GM08714 (cell line): ENCODE data around the gene MYOM3.

ENCODE experiments used
- H3K4me3 ChIP-seq: fragments of 200-500 bp; sonication (Bioruptor generic); 2 replicates; pipeline ENCODE4 v1.5.1; 2014; ENCODE audit warnings: mild to moderate bottlenecking, low read length, inconsistent platforms
- ZNF274 ChIP-seq: IDR thresholded peaks from 2 replicates; pipeline ENCODE4 v1.6.1; 2012; ENCODE audit warnings: mild to moderate bottlenecking, low read depth, low read length

MYOM3 gene

GRCh38 chr1:24089027-24089742 lies 22.8 kb downstream of the MYOM3 start:
- no peak for TF ChIP-seq ZNF274
- no peak overlapping the region for H3K4me3 ChIP-seq

DNA sequence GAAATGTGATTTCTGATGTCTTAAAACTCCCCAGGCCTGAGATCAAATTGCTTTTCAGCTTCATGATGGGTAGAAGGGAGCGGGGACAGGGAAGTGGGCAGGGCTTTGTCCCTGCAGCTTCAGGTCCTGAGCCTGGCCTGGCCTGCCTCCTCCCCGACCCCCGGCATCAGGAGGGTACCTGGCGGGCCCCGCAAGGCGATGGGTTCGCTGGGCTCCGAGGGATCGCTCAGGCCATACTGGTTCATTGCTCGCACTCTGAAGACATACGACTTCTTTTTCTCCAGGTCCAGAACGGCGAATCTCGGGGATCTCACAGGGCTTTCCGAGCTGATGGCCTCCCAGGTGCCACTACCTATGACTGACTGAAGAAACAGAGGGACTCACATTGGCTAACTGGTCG lies 25.5 kb downstream of the MYOM3 start:
- H3K4me3 ChIP-seq, result no peak overlapping the region
- TF ChIP-seq ZNF274, result no peak

- H3K4me3 ChIP-seq, result no peak overlapping the region
- TF ChIP-seq ZNF274, result no peak
Observed at GRCh38 chr1:24085546-24085945, 26.4 kb downstream of the MYOM3 start.

- TF ChIP-seq ZNF274, result no peak
- H3K4me3 ChIP-seq, result no peak overlapping the region
Observed at GRCh38 chr1:24085007-24085406, 26.9 kb downstream of the MYOM3 start.

DNA sequence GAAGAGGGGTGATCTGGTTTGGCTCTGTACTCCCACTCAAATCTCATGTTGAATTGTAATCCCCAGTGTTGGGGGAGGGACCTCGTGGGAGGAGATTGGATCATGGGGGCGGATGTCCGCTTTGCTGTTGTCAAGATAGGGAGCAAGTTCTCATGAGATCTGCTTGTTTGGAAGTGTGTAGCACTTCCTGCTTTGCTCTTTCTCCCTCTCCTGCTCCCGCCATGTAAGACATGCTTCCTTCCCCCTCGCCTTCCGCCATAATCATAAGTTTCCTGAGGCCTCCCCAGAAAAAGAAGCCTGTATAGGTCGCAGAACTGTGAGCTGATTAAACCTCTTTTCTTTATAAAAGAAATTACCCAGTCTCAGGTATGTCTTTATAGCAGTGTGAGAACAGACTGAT lies 27.9 kb downstream of the MYOM3 start:
- no peak overlapping the region for H3K4me3 ChIP-seq
- TF ChIP-seq ZNF274, result no peak

- no peak overlapping the region for H3K4me3 ChIP-seq
- no peak for TF ChIP-seq ZNF274
Observed at GRCh38 chr1:24082372-24082771, 29.6 kb downstream of the MYOM3 start.

GRCh38 chr1:24081190-24081589 lies 30.7 kb downstream of the MYOM3 start:
- H3K4me3 ChIP-seq, result no peak overlapping the region
- no peak for TF ChIP-seq ZNF274

DNA sequence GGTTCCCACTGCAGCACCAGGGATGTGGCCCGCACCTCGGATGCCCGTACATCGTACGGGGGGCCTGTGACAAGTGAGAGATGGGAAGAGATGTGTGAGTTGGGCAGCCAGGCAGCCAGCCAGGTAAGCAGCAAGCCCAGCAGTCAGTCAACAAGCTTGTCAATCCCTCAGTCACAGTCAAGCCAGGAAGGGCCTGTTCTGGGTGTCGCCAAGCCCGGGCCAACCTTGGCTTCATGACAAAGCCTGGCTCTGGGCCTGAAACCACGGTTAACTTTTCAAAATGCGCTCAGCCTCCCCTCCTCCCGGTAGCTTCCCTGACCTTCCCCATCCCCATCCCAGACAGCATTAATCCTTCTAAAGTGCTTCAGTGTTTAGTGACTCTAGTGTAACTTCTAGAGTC lies 31.8 kb downstream of the MYOM3 start:
- no peak overlapping the region for H3K4me3 ChIP-seq
- TF ChIP-seq ZNF274, result no peak

DNA sequence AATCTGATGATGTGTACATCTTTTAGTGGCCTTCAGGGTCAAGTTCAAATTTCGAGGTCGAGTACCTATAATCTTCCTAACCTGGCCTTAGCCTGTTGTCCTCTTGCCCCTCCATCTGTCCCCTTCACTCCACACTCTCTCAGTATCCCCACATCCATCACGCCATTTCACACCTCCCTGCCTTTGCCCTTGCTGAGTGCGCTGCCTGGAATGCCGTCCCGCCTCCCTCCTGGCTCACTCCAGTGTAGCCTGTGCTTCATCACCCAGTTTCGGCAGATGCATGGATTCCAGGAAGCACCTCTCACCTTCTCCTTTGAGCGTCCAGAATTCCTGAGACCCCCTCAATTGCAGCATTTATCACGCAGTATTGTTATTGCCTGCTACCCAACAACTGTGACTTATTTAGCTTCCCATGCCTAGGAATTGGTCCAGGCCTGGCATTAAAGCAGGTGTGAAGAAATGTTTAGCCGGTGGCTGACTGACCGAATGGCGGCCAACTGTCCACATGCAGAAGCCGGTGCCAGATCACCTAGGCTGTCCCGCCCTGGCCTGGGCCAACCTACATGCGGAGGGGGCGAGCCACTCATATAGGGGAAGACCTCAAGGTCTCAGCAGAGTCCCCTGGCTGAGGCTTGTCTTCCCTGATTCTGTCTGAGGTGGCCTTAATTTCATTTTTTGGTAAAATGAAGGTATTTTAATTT lies 34.5 kb downstream of the MYOM3 start:
- no peak overlapping the region for H3K4me3 ChIP-seq
- TF ChIP-seq ZNF274, result no peak

- TF ChIP-seq ZNF274, result no peak
- no peak overlapping the region for H3K4me3 ChIP-seq
Observed at GRCh38 chr1:24075946-24076345, 36.0 kb downstream of the MYOM3 start.

DNA sequence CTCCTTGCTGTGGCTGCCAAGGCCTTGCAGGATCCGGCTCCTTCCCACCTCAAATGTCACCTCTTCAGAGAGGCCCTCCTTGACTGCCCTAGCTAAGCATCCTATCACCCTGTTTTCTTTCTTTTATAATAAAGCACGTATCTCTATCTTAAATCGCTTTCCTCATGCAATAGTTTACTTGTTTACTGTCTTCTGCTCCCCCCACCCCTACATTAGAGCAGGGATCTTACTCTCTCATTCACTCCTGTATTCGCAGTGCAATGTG lies 36.4 kb downstream of the MYOM3 start:
- no peak overlapping the region for H3K4me3 ChIP-seq
- no peak for TF ChIP-seq ZNF274

GRCh38 chr1:24074817-24075589 lies 36.9 kb downstream of the MYOM3 start:
- H3K4me3 ChIP-seq, result no peak overlapping the region
- TF ChIP-seq ZNF274, result no peak

DNA sequence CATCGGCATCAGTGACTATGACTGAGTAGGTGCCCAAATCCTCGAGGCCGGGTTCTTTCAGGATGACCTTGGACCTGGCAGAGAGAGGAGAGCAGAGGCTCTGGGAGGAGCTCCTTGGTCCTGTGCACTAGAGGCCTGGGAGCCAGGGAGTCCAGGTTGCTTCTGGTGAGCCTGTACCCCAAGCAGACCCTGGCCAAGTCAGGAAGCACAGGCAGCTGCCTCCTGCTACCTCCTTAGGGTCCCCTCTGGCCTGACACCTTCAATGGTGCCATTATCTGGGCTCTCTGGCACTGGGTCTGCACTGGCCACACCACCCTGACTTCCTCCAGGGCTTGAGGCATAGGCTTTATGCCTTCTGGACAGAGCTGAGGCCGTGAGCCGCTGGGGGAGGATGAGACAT lies 37.7 kb downstream of the MYOM3 start:
- no peak for TF ChIP-seq ZNF274
- no peak overlapping the region for H3K4me3 ChIP-seq

GRCh38 chr1:24071941-24072340 lies 40.0 kb downstream of the MYOM3 start:
- TF ChIP-seq ZNF274, result no peak
- H3K4me3 ChIP-seq, result no peak overlapping the region

DNA sequence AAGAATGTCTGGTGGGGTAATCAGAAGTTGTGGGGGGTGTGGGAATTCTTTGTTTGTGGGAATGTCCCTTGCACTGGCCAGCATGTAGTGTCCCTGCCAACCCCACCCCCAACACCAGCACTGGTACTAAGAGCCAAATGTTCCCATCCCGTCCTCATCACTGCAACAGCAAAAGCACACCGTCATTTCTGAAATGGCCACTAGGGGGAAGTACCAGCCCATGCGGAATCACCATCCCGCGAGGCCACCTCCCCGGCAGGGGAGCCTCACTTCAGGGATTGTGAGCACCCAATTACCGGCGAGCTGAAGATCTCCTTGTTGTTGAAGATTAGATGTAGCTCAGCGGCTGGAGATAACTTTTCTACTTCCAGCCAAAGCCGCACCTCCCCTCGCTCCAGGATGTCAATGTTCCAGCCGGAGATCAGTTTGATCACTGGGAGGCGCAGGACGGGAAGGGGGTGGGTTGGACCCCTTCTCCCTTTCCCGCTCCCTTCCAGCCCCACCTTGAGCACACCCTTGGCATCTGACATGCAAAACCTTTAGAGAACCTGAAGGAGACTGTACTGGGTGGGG lies 41.0 kb downstream of the MYOM3 start:
- no peak for TF ChIP-seq ZNF274
- no peak overlapping the region for H3K4me3 ChIP-seq
